Endothelial cell of umbilical vein (primary cell): ENCODE data around the gene CFAP20DC.

ENCODE experiments used
- CTCF ChIP-seq, 2 donors: IDR thresholded peaks; 1 replicate in 1 of 2; 2 replicates in 1 of 2; pipeline ENCODE4 v1.5.1; 2011; ENCODE audit warnings: low read length in 2 of 2, mild to moderate bottlenecking in 2 of 2, moderate library complexity in 2 of 2, control low read depth in 1 of 2, inconsistent platforms in 1 of 2, low read depth in 1 of 2; ENCODE audit not compliant: insufficient read depth in 1 of 2; ENCODE audit errors: extremely low read depth in 1 of 2
- EZH2 ChIP-seq: IDR thresholded peaks from 2 replicates; pipeline ENCODE4 v1.6.1; 2012; ENCODE audit warnings: borderline replicate concordance, low read depth, mild to moderate bottlenecking, moderate library complexity, low read length, inconsistent platforms; ENCODE audit not compliant: severe bottlenecking
- FOS ChIP-seq: IDR thresholded peaks from 2 replicates; pipeline ENCODE4 v1.6.1; 2011; ENCODE audit warnings: mild to moderate bottlenecking, low read length, moderate library complexity, borderline replicate concordance; ENCODE audit not compliant: insufficient read depth
- MYC ChIP-seq: IDR thresholded peaks from one replicate; pipeline ENCODE4 v1.6.1; 2011; ENCODE audit warnings: mild to moderate bottlenecking, low read depth, low read length
- POLR2A ChIP-seq: IDR thresholded peaks from 2 replicates; pipeline ENCODE4 v1.6.1; 2012; ENCODE audit warnings: low read depth, mild to moderate bottlenecking, control low read depth, low read length
- POLR2AphosphoS5 ChIP-seq: IDR thresholded peaks from 2 replicates; pipeline ENCODE4 v1.6.1; 2012; ENCODE audit warnings: low read depth, mild to moderate bottlenecking, control low read depth, low read length, moderate library complexity; ENCODE audit not compliant: insufficient read depth

GRCh38 chr3:58784425-58784824 lies 265.4 kb downstream of the CFAP20DC start:
- TF ChIP-seq POLR2AphosphoS5: no peak
- no peak for TF ChIP-seq CTCF (IDR thresholded peaks at IDR 0.05; ENCODE audit: extremely low read depth in 1 of 2, insufficient read depth in 1 of 2, low read depth in 1 of 2, low read length in 2 of 2)
- TF ChIP-seq EZH2: no peak
- no peak for TF ChIP-seq POLR2A
- TF ChIP-seq MYC: no peak
- TF ChIP-seq FOS: no peak
